Brain microvascular endothelial cell (primary cell): ENCODE results near the gene RABEP2.

ENCODE experiments used
- DNase-seq: peaks from one replicate; pipeline ENCODE4 v3.0.0-alpha.2; 2020
- H3K27ac ChIP-seq: fragments of 250-450 bp; sonication (Bioruptor Pico); 2 replicates; pipeline ENCODE4 v1.5.1; 2020; ENCODE audit warnings: mild to moderate bottlenecking, moderate library complexity
- H3K27me3 ChIP-seq: fragments of 250-450 bp; sonication (Bioruptor Pico); replicated peaks from 2 replicates; pipeline ENCODE4 v1.5.1; 2020; ENCODE audit warnings: mild to moderate bottlenecking
- H3K36me3 ChIP-seq: fragments of 250-450 bp; sonication (Bioruptor Pico); replicated peaks from 2 replicates; pipeline ENCODE4 v1.5.1; 2020; ENCODE audit warnings: mild to moderate bottlenecking
- H3K4me3 ChIP-seq: 2 replicates; pipeline ENCODE4 v1.5.1; 2011; ENCODE audit warnings: low read depth, mild to moderate bottlenecking, control low read depth, low read length, moderate library complexity
- CTCF ChIP-seq: IDR thresholded peaks from 2 replicates; pipeline ENCODE4 v1.5.1; 2011; ENCODE audit warnings: low read depth, mild to moderate bottlenecking, moderate library complexity, low read length, control low read depth, inconsistent platforms; ENCODE audit errors: missing control alignments
- in situ Hi-C: cut with HindIII; loops from 2 replicates; pipeline ENCODE4 v1.10.0; 2017; ENCODE audit warnings: low sequenced_read_pairs, low pct_ligation_motif_present

Gene RABEP2

GRCh38 chr16:28878083-28878926, 46.7 kb downstream of the RABEP2 start, which contains the start of gene ATP2A1:
Gene ATP2A1, plus strand, starts transcription at chr16:28878488. Its CDS starts 184 bp downstream, at chr16:28878672.
- no peak for TF ChIP-seq CTCF
- Histone ChIP-seq H3K4me3 (peak within 1 kb of the TSS; percentile 67), H3K36me3 (peaks cover 7% of the 10 kb centered on the region), H3K27me3 (no peaks in the 10 kb centered on the region), H3K27ac (no peak within 1 kb of the TSS)
- in situ Hi-C loops, result no loop called here
- no peak for DNase-seq

GRCh38 chr16:28877655-28878000, 47.4 kb downstream of the RABEP2 start:
- Histone ChIP-seq H3K27me3 (no peaks in the 10 kb centered on the region), H3K27ac (no peak overlapping the region), H3K36me3 (peaks cover 13% of the 10 kb centered on the region), H3K4me3 (no peak overlapping the region)
- in situ Hi-C loops, result no loop called here
- DNase-seq, result no peak
- no peak for TF ChIP-seq CTCF

- Histone ChIP-seq H3K27me3 (no peaks in the 10 kb centered on the region), H3K4me3 (no peak overlapping the region), H3K36me3 (peaks cover 15% of the 10 kb centered on the region), H3K27ac (no peak overlapping the region)
- DNase-seq, result no peak
- no peak for TF ChIP-seq CTCF
- in situ Hi-C loops, result no loop called here
Observed at GRCh38 chr16:28876973-28877654, 47.9 kb downstream of the RABEP2 start.

GRCh38 chr16:28876019-28876659, 48.9 kb downstream of the RABEP2 start:
- Histone ChIP-seq H3K27me3 (no peaks in the 10 kb centered on the region), H3K27ac (no peak overlapping the region), H3K36me3 (peaks cover 23% of the 10 kb centered on the region), H3K4me3 (no peak overlapping the region)
- no peak for TF ChIP-seq CTCF
- in situ Hi-C loops, result no loop called here
- DNase-seq, result no peak

GRCh38 chr16:28875134-28876018, 49.7 kb downstream of the RABEP2 start:
- DNase-seq, result no peak
- Histone ChIP-seq H3K36me3 (peaks cover 30% of the 10 kb centered on the region), H3K4me3 (no peak overlapping the region), H3K27me3 (no peaks in the 10 kb centered on the region), H3K27ac (no peak overlapping the region)
- peak; percentile 22 for TF ChIP-seq CTCF
- in situ Hi-C loops, result no loop called here
